HTERT RPE-1 (cell line): ENCODE measurements around the gene NT5DC3.
"Not testable (repeated sequence)": the region's sequence is repeated elsewhere in the genome, so short reads cannot be mapped to it uniquely, and the experiment has no call there.

Experiments used
- in situ Hi-C: fragments of 300-500 bp; cut with MboI; formaldehyde crosslinking; loops from 4 replicates; pipeline ENCODE4 v1.14.3; 2020; ENCODE audit warnings: low sequenced_read_pairs

Gene NT5DC3

GRCh38 chr12:103855896-103856657, 15.0 kb upstream of the NT5DC3 start:
- in situ Hi-C loops: no loop called here

GRCh38 chr12:103855036-103855712, 14.1 kb upstream of the NT5DC3 start:
- in situ Hi-C loops: no loop called here

GRCh38 chr12:103854372-103854973, 13.4 kb upstream of the NT5DC3 start:
- in situ Hi-C loops: no loop called here

GRCh38 chr12:103852498-103852997, 11.5 kb upstream of the NT5DC3 start:
- in situ Hi-C loops: no loop called here

- in situ Hi-C loops: no loop called here
Observed at GRCh38 chr12:103851127-103851526, 10.1 kb upstream of the NT5DC3 start.

GRCh38 chr12:103850429-103850828, 9.4 kb upstream of the NT5DC3 start:
- in situ Hi-C loops: no loop called here

GRCh38 chr12:103848917-103849491, 8.0 kb upstream of the NT5DC3 start:
- in situ Hi-C loops: no loop called here

- in situ Hi-C loops: no loop called here
Observed at GRCh38 chr12:103848143-103848542, 7.1 kb upstream of the NT5DC3 start.

GRCh38 chr12:103846415-103846814, 5.4 kb upstream of the NT5DC3 start:
- in situ Hi-C loops: no loop called here

- in situ Hi-C loops: no loop called here
Observed at GRCh38 chr12:103844305-103844704, 3.3 kb upstream of the NT5DC3 start.

GRCh38 chr12:103841690-103842584, 903 bp upstream of the NT5DC3 start:
- in situ Hi-C loops: no loop called here

- in situ Hi-C loops: no loop called here
Observed at GRCh38 chr12:103840462-103840875, 565 bp downstream of the NT5DC3 start.

- in situ Hi-C loops: no loop called here
Observed at GRCh38 chr12:103839609-103840461, 1.2 kb downstream of the NT5DC3 start.

- in situ Hi-C loops: no loop called here
Observed at GRCh38 chr12:103839103-103839502, 1.9 kb downstream of the NT5DC3 start.

GRCh38 chr12:103838254-103838914, 2.6 kb downstream of the NT5DC3 start:
- in situ Hi-C loops: no loop called here

GRCh38 chr12:103836345-103836744, 4.7 kb downstream of the NT5DC3 start:
- in situ Hi-C loops: no loop called here

- in situ Hi-C loops: not testable (repeated sequence)
Observed at GRCh38 chr12:103835747-103836335, 5.2 kb downstream of the NT5DC3 start.

GRCh38 chr12:103834942-103835341, 6.1 kb downstream of the NT5DC3 start:
- in situ Hi-C loops: no loop called here

GRCh38 chr12:103833891-103834290, 7.1 kb downstream of the NT5DC3 start:
- in situ Hi-C loops: no loop called here
